Measurements from ENCODE around the gene PRSS22. TPM values are rescaled to one million over a fixed set of nuclear protein-coding genes. Genes with fewer than 3 reads are reported as not detected.

PRSS22 gene
- total RNA-seq, 1 donor from 2014 or later = not detected

- DNase-seq (ENCODE audit: extremely low read depth, low read depth, low spot score) = no peak
Measured at GRCh38 chr16:2881783-2882649, 24.0 kb upstream of the PRSS22 start.

GRCh38 chr16:2879854-2880508 is 22.0 kb upstream of the PRSS22 start:
- DNase-seq (ENCODE audit: extremely low read depth, low read depth, low spot score) = no peak

- no peak for DNase-seq (ENCODE audit: extremely low read depth, low read depth, low spot score)
Measured at GRCh38 chr16:2874912-2875362, 17.0 kb upstream of the PRSS22 start.

- no peak for DNase-seq (ENCODE audit: extremely low read depth, low read depth, low spot score)
Measured at GRCh38 chr16:2874032-2874911, 16.3 kb upstream of the PRSS22 start.

- DNase-seq (ENCODE audit: extremely low read depth, low read depth, low spot score) = no peak
Measured at GRCh38 chr16:2871926-2872325, 14.0 kb upstream of the PRSS22 start.

GRCh38 chr16:2867987-2868789 is 10.2 kb upstream of the PRSS22 start:
- peak; percentile 66 for DNase-seq (ENCODE audit: extremely low read depth, low read depth, low spot score)

- no peak for DNase-seq (ENCODE audit: extremely low read depth, low read depth, low spot score)
Measured at GRCh38 chr16:2867661-2867986, 9.7 kb upstream of the PRSS22 start.

GRCh38 chr16:2866431-2866830 is 8.5 kb upstream of the PRSS22 start:
- no peak for DNase-seq (ENCODE audit: extremely low read depth, low read depth, low spot score)

GRCh38 chr16:2865651-2866050 is 7.7 kb upstream of the PRSS22 start:
- DNase-seq (ENCODE audit: extremely low read depth, low read depth, low spot score) = no peak

GRCh38 chr16:2860826-2861567 is 3.0 kb upstream of the PRSS22 start:
- no peak for DNase-seq (ENCODE audit: extremely low read depth, low read depth, low spot score)

GRCh38 chr16:2859686-2860265 is 1.8 kb upstream of the PRSS22 start:
- no peak for DNase-seq (ENCODE audit: extremely low read depth, low read depth, low spot score)

GRCh38 chr16:2858245-2859025 is 465 bp upstream of the PRSS22 start:
- no peak for DNase-seq (ENCODE audit: extremely low read depth, low read depth, low spot score)

- DNase-seq (ENCODE audit: extremely low read depth, low read depth, low spot score) = no peak
Measured at GRCh38 chr16:2856686-2857450, 1.1 kb downstream of the PRSS22 start.

GRCh38 chr16:2856061-2856670 is 1.8 kb downstream of the PRSS22 start:
- no peak for DNase-seq (ENCODE audit: extremely low read depth, low read depth, low spot score)

- DNase-seq (ENCODE audit: extremely low read depth, low read depth, low spot score) = no peak
Measured at GRCh38 chr16:2855536-2855935, 2.4 kb downstream of the PRSS22 start.

- DNase-seq (ENCODE audit: extremely low read depth, low read depth, low spot score) = no peak
Measured at GRCh38 chr16:2854700-2855309, 3.2 kb downstream of the PRSS22 start.

GRCh38 chr16:2853531-2854073 is 4.4 kb downstream of the PRSS22 start:
- DNase-seq (ENCODE audit: extremely low read depth, low read depth, low spot score) = no peak
